Hematopoietic multipotent progenitor cell treated with erythropoietin and hydrocortisone succinate and interleukin-3 and kit ligand, for 15 days (in vitro differentiated cells): ENCODE data around the gene MDM1.

ENCODE experiments used
- DNase-seq: peaks from one replicate; pipeline ENCODE4 v3.0.0-alpha.2; 2015; ENCODE audit warnings: low spot score

Gene MDM1

GRCh38 chr12:68271346-68271745 is 60.8 kb downstream of the MDM1 start:
- no peak for DNase-seq

- no peak for DNase-seq
These were observed 61.8 kb downstream of the MDM1 start for GRCh38 chr12:68270358-68270757.

- no peak for DNase-seq
These were observed 62.4 kb downstream of the MDM1 start for GRCh38 chr12:68269779-68270178.

GRCh38 chr12:68268967-68269366 is 63.2 kb downstream of the MDM1 start:
- no peak for DNase-seq

GRCh38 chr12:68267892-68268396 is 64.2 kb downstream of the MDM1 start:
- no peak for DNase-seq

GRCh38 chr12:68264857-68265256 is 67.3 kb downstream of the MDM1 start:
- no peak for DNase-seq

- DNase-seq = no peak
These were observed 67.9 kb downstream of the MDM1 start for GRCh38 chr12:68264158-68264855.

- no peak for DNase-seq
These were observed 68.8 kb downstream of the MDM1 start for GRCh38 chr12:68263366-68263765.

GRCh38 chr12:68261896-68262295 is 70.3 kb downstream of the MDM1 start:
- no peak for DNase-seq

GRCh38 chr12:68260153-68260552 is 72.0 kb downstream of the MDM1 start:
- DNase-seq = no peak

- DNase-seq = no peak
These were observed 72.7 kb downstream of the MDM1 start for GRCh38 chr12:68259318-68259940.

GRCh38 chr12:68253504-68253903 is 78.7 kb downstream of the MDM1 start, which contains the start of gene IL22:
Gene IL22, minus strand, starts transcription at chr12:68253604. Its CDS starts 156 bp downstream, at chr12:68253448.
- no peak for DNase-seq

GRCh38 chr12:68252077-68252476 is 80.1 kb downstream of the MDM1 start:
- DNase-seq = no peak

- DNase-seq = no peak
These were observed 81.7 kb downstream of the MDM1 start for GRCh38 chr12:68250454-68250853.

- DNase-seq = no peak
These were observed 84.4 kb downstream of the MDM1 start for GRCh38 chr12:68247785-68248184.

GRCh38 chr12:68246350-68246749 is 85.8 kb downstream of the MDM1 start:
- DNase-seq = no peak

GRCh38 chr12:68245180-68246021 is 86.8 kb downstream of the MDM1 start:
- no peak for DNase-seq
